ENCODE measurements around the gene C16orf87. TPM values are rescaled to one million over a fixed set of nuclear protein-coding genes. Genes with fewer than 3 reads are reported as not detected.
"Not testable (repeated sequence)": the region's sequence is repeated elsewhere in the genome, so short reads cannot be mapped to it uniquely, and the experiment has no call there.

The C16orf87 gene
- total RNA-seq, 1 experiment from 2014 or later: 18.6 TPM

- no peak for DNase-seq (ENCODE audit: low spot score)
Observed at GRCh38 chr16:46800494-46800893, 30.5 kb downstream of the C16orf87 start.

DNA sequence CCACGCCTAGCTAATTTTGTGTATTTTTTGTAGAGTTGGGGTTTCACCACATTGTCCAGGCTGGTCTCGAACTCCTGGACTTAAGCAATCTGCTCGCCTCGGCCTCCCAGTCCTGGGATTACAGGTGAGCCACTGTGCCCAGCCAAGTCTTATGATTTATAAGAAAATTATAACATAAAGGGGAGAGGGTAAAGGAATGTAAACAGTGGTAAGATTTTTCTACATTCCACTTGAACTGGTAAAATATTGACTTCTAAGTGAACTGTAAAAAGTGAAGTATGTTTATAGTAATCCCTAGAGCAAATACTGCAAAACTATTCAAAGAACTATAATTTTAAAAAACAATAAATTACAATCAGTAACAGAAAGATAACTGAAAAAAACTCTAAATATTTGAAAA is 33.5 kb downstream of the C16orf87 start:
- DNase-seq (ENCODE audit: low spot score): no peak

GRCh38 chr16:46796764-46797269 is 34.2 kb downstream of the C16orf87 start:
- DNase-seq (ENCODE audit: low spot score): no peak

DNA sequence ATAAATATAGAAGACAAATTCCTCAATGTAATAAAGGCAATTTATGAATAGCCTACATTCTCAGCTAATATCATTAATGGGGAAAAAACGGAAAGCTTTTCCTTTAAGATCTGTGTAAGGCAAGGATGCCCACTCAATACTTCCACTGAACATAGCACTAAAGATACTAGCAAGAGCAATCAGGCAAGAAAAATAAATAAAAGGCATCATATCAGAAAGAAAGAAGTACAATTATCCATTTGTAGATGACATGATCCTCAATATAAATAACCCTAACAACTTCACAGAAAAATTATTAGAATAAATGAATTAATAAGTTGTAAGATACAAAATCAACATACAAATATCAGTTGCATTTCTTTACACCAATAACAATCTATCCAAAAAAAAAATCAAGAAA is 37.1 kb downstream of the C16orf87 start:
- DNase-seq (ENCODE audit: low spot score): no peak

DNA sequence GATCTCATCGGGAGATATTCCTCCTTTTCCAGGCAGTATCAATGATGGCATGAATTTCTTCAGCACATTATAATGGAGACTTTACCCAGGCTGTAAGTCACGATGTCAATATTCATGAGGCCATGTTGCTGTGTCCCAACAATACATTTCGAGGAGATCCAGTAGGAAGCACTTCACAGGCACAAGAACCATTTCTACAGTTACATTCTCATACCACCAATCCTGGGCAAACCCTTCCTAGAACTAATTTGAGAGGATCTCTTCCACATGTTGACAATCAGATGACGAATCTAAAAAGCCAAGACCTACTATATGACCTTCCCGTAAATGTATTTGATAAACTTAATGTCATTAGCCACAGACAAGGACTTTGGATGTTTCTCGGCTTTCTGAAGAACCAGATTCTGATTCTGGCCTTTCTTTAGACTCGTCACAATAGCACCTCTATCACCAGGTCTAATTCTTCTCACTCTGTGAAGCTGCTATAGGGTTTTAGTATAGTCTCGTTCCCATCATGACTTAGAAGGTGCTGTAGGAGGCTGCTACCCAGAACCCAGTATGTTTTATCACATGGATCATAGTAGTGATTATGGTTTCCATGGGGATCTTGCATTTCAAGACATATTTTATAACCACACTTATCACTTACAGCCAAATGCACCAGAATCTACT is 40.2 kb downstream of the C16orf87 start:
- no peak for DNase-seq (ENCODE audit: low spot score)

DNA sequence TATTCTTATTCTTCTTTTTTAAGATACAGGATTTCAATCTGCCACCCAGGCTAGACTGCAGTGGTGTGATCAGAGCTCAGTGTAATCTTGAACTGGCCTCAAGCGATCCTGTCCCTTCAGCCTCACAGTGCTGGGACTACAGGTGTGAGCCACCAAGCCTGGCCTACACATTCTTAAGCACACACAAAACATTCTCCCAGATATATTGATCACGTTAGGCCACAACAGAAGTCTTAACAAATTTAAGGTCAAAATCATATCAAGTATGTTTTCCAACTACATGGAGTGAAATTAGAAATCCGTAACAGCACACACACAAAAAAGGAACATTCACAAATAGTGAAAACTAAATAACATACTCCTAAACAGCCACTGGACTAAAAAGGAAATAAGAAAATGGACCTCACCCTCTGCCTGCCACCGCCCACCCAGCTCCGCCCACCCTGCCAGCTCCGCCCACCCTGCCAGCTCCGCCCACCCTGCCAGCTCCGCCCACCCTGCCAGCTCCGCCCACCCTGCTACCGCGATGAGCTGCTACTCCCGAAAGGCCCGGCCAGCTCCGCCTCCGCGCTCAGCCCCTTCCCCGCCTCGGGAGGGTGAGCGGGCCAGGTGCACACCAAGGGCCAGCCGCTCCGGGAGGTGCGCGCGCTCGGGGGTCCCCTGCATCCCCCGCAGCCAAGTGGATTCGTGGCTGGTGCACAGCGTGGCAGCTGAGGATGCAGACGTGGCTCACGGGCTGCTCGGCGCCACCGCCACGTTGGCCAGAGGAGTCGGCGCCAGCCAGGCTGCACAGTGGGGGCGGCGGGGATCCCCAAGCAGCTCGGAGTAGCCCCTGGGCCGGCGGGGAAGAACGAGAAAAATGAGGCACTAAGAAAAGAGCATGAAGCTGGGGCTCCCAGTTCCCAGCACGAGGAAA is 41.2 kb downstream of the C16orf87 start:
- DNase-seq (ENCODE audit: low spot score): peak; percentile 46

GRCh38 chr16:46788891-46789474 is 42.0 kb downstream of the C16orf87 start:
- no peak for DNase-seq (ENCODE audit: low spot score)

GRCh38 chr16:46787909-46788308 is 43.1 kb downstream of the C16orf87 start:
- DNase-seq (ENCODE audit: low spot score): no peak

- DNase-seq (ENCODE audit: low spot score): no peak
Observed at GRCh38 chr16:46785076-46785845, 45.7 kb downstream of the C16orf87 start.

DNA sequence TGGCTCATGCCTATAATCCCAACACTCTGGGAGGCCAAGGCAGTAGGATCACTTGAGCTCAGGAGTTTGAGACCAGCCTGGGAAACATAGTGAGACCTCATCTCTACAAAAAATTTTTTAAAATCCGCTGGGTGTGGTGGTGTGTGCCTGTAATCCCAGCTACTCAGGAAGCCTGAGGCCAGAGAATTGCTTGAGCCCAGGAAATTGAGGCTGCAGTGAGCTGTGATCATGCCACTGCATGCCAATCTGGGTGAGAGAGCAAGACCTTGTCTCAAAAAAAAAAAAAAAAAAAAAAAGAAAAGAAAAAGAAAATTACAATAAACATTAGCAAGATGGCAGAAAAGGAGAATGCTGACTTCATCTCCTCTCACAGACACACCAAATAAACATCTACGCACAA is 46.4 kb downstream of the C16orf87 start:
- DNase-seq (ENCODE audit: low spot score): not testable (repeated sequence)

DNA sequence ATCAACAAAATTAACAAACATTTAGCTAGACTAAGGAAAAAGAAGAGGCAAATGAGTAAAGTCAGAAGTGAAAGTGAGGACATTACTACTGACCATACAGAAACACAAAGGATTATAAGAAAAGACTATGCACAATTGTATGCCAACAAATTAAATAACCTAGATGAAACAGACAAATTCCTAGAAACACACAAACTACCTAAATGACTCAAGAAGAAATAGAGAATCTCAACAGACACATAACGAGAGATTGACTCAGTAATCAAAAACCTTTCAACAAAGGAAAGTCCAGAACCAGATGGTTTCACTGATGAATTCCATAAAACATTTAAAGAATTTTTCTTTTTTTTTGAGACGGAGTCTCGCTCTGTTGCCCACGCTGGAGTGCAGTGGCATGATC is 47.2 kb downstream of the C16orf87 start:
- no peak for DNase-seq (ENCODE audit: low spot score)

GRCh38 chr16:46782320-46782719 is 48.7 kb downstream of the C16orf87 start:
- DNase-seq (ENCODE audit: low spot score): no peak

GRCh38 chr16:46777804-46778203 is 53.2 kb downstream of the C16orf87 start:
- no peak for DNase-seq (ENCODE audit: low spot score)

DNA sequence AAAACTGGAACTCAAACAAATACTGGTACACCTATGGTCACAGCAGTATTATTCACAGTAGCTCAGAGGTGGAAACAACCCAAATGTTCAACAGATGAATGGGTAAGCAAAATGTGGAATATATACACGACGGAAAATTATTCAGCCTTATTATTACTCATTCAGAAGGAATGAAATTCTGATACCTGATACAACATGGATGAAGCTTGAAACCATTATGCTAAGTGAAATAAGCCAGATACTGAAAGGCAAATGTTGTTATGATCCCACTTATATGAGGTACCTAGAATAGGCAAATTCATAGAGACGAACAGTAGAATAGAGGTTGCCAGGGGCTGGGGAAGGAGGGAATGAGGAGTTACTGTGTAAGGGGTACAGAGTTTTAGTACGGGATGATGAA is 55.8 kb downstream of the C16orf87 start:
- DNase-seq (ENCODE audit: low spot score): no peak

DNA sequence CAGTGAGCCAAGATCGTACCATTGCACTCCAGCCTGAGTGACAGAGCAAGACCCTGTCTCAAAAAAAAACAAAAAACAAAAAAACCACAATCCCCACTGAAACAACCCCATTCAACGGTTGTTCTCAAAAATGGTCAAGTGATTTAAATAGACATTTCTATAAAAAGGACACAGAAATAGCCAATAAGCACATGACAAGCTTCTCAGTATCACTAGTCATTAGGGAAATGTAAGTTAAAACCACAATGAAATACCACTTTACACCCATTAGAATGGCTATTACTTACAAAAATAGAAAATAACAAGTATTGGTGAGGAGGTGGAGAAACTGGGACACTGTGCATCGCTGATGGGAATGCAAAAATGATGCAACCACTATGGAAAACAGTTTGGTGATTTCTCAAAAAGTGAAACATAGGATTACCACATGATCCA is 56.2 kb downstream of the C16orf87 start:
- DNase-seq (ENCODE audit: low spot score): no peak

GRCh38 chr16:46772463-46772862 is 58.5 kb downstream of the C16orf87 start:
- no peak for DNase-seq (ENCODE audit: low spot score)

DNA sequence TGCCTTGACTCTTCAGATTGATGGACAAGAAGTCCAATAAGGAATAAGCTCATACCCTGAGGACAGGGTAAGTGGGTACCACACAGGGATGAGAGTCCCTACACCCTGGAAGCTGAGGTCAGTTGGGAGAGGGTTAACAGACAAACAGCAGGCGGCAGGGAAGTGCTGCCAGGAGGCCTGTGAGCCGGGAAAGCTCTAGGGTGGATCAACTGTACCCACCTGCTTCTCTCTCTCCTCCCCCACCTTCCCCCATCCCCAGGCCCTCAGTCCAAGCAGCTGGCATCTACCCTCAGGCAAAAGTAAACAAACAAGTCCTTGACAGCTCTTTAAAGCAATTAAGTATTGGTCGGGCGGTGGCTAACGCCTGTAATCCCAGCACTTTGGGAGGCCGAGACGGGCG is 62.2 kb downstream of the C16orf87 start:
- DNase-seq (ENCODE audit: low spot score): no peak

DNA sequence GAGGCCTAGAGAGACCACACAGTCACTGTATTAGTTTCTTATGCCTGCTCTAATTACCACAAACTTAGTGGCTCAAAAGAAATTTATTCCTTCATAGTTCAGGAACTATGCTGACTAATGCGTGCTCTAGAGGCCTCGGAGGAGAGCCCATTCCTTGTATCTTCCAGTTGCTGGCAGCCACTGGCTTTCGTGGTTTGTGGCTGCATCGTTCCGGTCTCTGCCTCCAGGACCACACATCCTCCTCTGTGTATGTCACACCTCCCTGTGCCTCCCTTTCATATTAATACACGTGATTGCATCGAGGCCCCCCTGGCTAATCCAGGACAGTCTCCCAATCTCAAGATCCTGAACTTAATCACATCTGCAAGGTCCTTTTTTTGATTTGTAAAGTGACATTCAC is 65.9 kb downstream of the C16orf87 start:
- DNase-seq (ENCODE audit: low spot score): peak; percentile 80

DNA sequence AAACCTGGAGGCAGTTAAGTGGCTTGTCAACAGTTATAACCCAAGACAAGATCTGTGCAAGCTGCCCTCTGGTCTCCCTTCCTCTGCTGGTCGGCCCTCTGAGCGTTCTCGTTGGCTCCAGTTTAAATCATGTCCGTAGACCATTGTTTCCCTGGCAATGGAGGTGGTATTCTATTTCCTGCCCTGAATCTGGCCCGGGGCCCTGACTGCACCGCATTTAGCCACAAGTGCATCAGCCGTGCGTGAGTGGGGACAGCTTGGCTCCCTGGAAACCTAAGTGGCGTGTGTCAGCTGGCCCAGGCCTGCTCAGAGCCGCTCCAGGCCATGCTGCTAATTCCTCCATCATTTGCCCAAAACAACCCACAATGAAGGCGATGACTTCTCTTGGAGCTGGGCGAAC is 67.8 kb downstream of the C16orf87 start:
- DNase-seq (ENCODE audit: low spot score): no peak

DNA sequence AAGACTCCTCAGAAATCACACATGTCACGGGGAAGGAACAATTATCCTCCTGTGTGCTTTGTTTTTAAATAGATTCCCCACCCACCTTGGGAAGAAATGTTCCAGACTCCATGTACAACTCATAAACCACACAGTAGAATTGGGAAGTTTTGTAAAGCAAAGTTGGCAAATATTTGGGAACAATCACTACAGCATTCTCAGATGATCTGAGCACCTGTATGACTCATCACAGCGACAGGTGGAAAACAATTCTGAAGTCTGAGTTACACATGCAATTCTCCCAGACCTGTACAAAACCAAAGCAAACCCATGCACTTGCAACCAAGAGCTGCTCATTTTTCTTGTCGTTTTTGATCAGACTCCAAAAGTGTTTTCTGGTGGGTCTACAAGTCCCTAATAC is 68.4 kb downstream of the C16orf87 start:
- DNase-seq (ENCODE audit: low spot score): no peak

GRCh38 chr16:46759309-46759708 is 71.7 kb downstream of the C16orf87 start:
- DNase-seq (ENCODE audit: low spot score): no peak

Data from A172 (cell line).